ENCODE measurements around the gene UPK3B. TPM values are rescaled to one million over a fixed set of nuclear protein-coding genes. Genes with fewer than 3 reads are reported as not detected.
A peak's percentile ranks its signal among the peaks of the same experiment; 100 is the strongest.
"Not testable (repeated sequence)": the region's sequence is repeated elsewhere in the genome, so short reads cannot be mapped to it uniquely, and the experiment has no call there.

The UPK3B gene
- total RNA-seq, 1 donor from 2014 or later, result 0.87 TPM

GRCh38 chr7:76543197-76543596 lies 32.8 kb downstream of the UPK3B start, which contains the start of gene SPDYE16:
Gene SPDYE16, minus strand, starts transcription at chr7:76543297. Its CDS starts 1,838 bp downstream, at chr7:76541459.
- DNase-seq (ENCODE audit: low spot score); H3K36me3 Mint-ChIP-seq (ENCODE audit: low read depth, unreplicated experiment); H3K4me1 Mint-ChIP-seq (ENCODE audit: unreplicated experiment); H3K9me3 Mint-ChIP-seq (ENCODE audit: unreplicated experiment); H3K27ac Mint-ChIP-seq (ENCODE audit: unreplicated experiment); H3K27me3 Mint-ChIP-seq (ENCODE audit: unreplicated experiment); H3K4me3 Mint-ChIP-seq (ENCODE audit: unreplicated experiment): not testable (repeated sequence)

- Mint-ChIP-seq H3K27ac (ENCODE audit: unreplicated experiment) (peak overlapping the region; percentile 48), H3K4me3 (ENCODE audit: unreplicated experiment) (peak overlapping the region; percentile 95)
- not testable (repeated sequence) for H3K4me1 Mint-ChIP-seq (ENCODE audit: unreplicated experiment); H3K27me3 Mint-ChIP-seq (ENCODE audit: unreplicated experiment); H3K9me3 Mint-ChIP-seq (ENCODE audit: unreplicated experiment); H3K36me3 Mint-ChIP-seq (ENCODE audit: low read depth, unreplicated experiment)
- peak; percentile 68 for DNase-seq (ENCODE audit: low spot score)
These were observed 38.9 kb downstream of the UPK3B start for GRCh38 chr7:76549025-76549854.

GRCh38 chr7:76549855-76550248 lies 39.5 kb downstream of the UPK3B start:
- Mint-ChIP-seq H3K27ac (ENCODE audit: unreplicated experiment) (peak overlapping the region; percentile 13), H3K4me3 (ENCODE audit: unreplicated experiment) (peak overlapping the region; percentile 95)
- not testable (repeated sequence) for H3K9me3 Mint-ChIP-seq (ENCODE audit: unreplicated experiment); H3K27me3 Mint-ChIP-seq (ENCODE audit: unreplicated experiment); H3K36me3 Mint-ChIP-seq (ENCODE audit: low read depth, unreplicated experiment); H3K4me1 Mint-ChIP-seq (ENCODE audit: unreplicated experiment)
- peak; percentile 3 for DNase-seq (ENCODE audit: low spot score)

- not testable (repeated sequence) for H3K27ac Mint-ChIP-seq (ENCODE audit: unreplicated experiment); H3K27me3 Mint-ChIP-seq (ENCODE audit: unreplicated experiment); H3K36me3 Mint-ChIP-seq (ENCODE audit: low read depth, unreplicated experiment); DNase-seq (ENCODE audit: low spot score); H3K9me3 Mint-ChIP-seq (ENCODE audit: unreplicated experiment); H3K4me1 Mint-ChIP-seq (ENCODE audit: unreplicated experiment)
- peak overlapping the region; percentile 7 for H3K4me3 Mint-ChIP-seq (ENCODE audit: unreplicated experiment)
These were observed 41.6 kb downstream of the UPK3B start for GRCh38 chr7:76551992-76552391.

- H3K4me1 Mint-ChIP-seq (ENCODE audit: unreplicated experiment); DNase-seq (ENCODE audit: low spot score); H3K4me3 Mint-ChIP-seq (ENCODE audit: unreplicated experiment); H3K36me3 Mint-ChIP-seq (ENCODE audit: low read depth, unreplicated experiment); H3K27me3 Mint-ChIP-seq (ENCODE audit: unreplicated experiment); H3K9me3 Mint-ChIP-seq (ENCODE audit: unreplicated experiment): not testable (repeated sequence)
- peak overlapping the region; percentile 4 for H3K27ac Mint-ChIP-seq (ENCODE audit: unreplicated experiment)
These were observed 49.3 kb downstream of the UPK3B start for GRCh38 chr7:76559685-76560084.

GRCh38 chr7:76560157-76560556 lies 49.8 kb downstream of the UPK3B start:
- not testable (repeated sequence) for H3K36me3 Mint-ChIP-seq (ENCODE audit: low read depth, unreplicated experiment); H3K27ac Mint-ChIP-seq (ENCODE audit: unreplicated experiment); H3K9me3 Mint-ChIP-seq (ENCODE audit: unreplicated experiment); H3K27me3 Mint-ChIP-seq (ENCODE audit: unreplicated experiment); H3K4me3 Mint-ChIP-seq (ENCODE audit: unreplicated experiment); DNase-seq (ENCODE audit: low spot score); H3K4me1 Mint-ChIP-seq (ENCODE audit: unreplicated experiment)

- H3K4me3 Mint-ChIP-seq (ENCODE audit: unreplicated experiment); H3K4me1 Mint-ChIP-seq (ENCODE audit: unreplicated experiment); H3K9me3 Mint-ChIP-seq (ENCODE audit: unreplicated experiment); DNase-seq (ENCODE audit: low spot score); H3K27ac Mint-ChIP-seq (ENCODE audit: unreplicated experiment); H3K27me3 Mint-ChIP-seq (ENCODE audit: unreplicated experiment): not testable (repeated sequence)
- peaks cover 13% of the 10 kb centered on the region for H3K36me3 Mint-ChIP-seq (ENCODE audit: low read depth, unreplicated experiment)
These were observed 51.0 kb downstream of the UPK3B start for GRCh38 chr7:76561342-76561741.

GRCh38 chr7:76565001-76565400 lies 54.6 kb downstream of the UPK3B start:
- H3K27me3 Mint-ChIP-seq (ENCODE audit: unreplicated experiment); H3K4me3 Mint-ChIP-seq (ENCODE audit: unreplicated experiment); H3K4me1 Mint-ChIP-seq (ENCODE audit: unreplicated experiment); H3K27ac Mint-ChIP-seq (ENCODE audit: unreplicated experiment); DNase-seq (ENCODE audit: low spot score); H3K9me3 Mint-ChIP-seq (ENCODE audit: unreplicated experiment): not testable (repeated sequence)
- H3K36me3 Mint-ChIP-seq (ENCODE audit: low read depth, unreplicated experiment), result peaks cover 19% of the 10 kb centered on the region

Other genes with a start within 250 kb of the UPK3B start
- 581 TPM for gene HSPB1, start 207.9 kb upstream of the UPK3B start, total RNA-seq (ENCODE audit: unreplicated experiment)
- gene YWHAG, start 151.6 kb upstream of the UPK3B start, total RNA-seq (ENCODE audit: unreplicated experiment), result 136 TPM
- 15.6 TPM for gene SSC4D, start 100.9 kb upstream of the UPK3B start, total RNA-seq (ENCODE audit: unreplicated experiment)
- gene ZP3, start 85.6 kb upstream of the UPK3B start, total RNA-seq (ENCODE audit: unreplicated experiment), result 105 TPM
- 35.4 TPM for gene DTX2, start 48.8 kb upstream of the UPK3B start, total RNA-seq (ENCODE audit: unreplicated experiment)
- gene SPDYE16, start 32.7 kb downstream of the UPK3B start, total RNA-seq (ENCODE audit: unreplicated experiment), result not detected
- 237 TPM for gene POMZP3, start 116.7 kb downstream of the UPK3B start, total RNA-seq (ENCODE audit: unreplicated experiment)